ENCODE measurements around the gene MFN2.
"Not testable (repeated sequence)": the region's sequence is repeated elsewhere in the genome, so short reads cannot be mapped to it uniquely, and the experiment has no call there.

The MFN2 gene

GRCh38 chr1:11979851-11980675 is at the start of gene MFN2:
TSS of gene MFN2 (plus strand) at chr1:11980444. CDS start at chr1:11989169, 8,725 bp downstream.
- peak; percentile 91 for DNase-seq (ENCODE audit: low read depth)

DNA sequence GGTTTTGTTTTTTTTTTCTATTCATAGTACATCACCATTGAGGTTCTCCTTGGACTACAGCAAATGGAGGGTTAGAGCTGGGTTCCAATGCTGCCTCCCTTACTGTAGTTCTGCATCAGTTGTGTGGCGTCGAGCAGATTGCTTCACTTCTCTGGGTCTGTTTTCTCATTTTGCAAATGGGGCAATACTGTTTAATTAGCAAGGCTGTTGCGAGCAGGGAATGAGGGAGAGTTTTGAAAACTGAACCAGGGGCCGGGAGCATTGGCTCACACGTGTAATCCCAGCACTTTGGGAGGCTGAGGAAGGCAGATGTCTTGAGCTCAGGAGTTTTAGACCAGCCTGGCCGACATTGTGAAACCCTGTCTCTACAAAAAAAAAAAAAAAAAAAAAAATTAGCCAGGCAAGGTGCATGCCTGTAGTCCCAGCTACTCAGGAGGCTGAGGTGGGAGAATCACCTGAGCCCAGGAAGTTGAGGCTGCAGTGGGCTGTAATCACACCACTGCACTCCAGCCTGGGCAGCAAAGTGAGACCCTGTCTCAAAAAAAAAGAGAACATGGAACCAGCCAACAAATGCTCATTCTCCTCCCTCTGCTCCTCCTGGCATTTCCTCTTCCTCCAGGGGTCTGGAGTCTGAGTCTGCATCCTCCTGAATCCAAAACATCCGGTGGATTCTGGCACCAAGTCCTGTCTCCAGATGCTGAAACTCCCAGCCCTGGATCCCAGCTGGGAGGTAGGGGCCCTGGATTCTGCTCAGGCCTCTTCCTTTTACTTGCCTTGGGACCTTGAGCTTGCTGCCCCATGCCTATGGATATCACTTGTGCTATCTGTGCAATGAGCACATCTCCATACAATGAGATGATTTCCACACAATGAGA is 49.4 kb upstream of the MFN2 start:
- peak; percentile 43 for DNase-seq (ENCODE audit: low read depth)

DNA sequence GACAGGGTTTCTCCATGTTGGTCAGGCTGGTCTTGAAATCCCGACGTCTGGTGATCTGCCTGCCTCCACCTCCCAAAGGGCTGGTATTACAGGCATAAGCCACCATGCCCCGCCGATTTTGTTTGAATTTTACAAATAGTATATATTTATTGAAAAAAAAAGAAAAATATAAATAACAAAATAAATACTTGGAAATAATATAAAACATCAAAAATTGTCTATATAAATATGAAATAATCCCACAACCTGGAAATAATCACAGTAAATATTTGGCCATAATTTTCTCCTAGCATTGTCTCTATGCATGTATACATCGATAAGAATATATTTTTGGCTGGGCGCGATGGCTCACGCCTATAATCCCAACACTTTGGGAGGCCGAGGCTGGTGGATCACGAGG is 48.4 kb upstream of the MFN2 start:
- DNase-seq (ENCODE audit: low read depth), result no peak

DNA sequence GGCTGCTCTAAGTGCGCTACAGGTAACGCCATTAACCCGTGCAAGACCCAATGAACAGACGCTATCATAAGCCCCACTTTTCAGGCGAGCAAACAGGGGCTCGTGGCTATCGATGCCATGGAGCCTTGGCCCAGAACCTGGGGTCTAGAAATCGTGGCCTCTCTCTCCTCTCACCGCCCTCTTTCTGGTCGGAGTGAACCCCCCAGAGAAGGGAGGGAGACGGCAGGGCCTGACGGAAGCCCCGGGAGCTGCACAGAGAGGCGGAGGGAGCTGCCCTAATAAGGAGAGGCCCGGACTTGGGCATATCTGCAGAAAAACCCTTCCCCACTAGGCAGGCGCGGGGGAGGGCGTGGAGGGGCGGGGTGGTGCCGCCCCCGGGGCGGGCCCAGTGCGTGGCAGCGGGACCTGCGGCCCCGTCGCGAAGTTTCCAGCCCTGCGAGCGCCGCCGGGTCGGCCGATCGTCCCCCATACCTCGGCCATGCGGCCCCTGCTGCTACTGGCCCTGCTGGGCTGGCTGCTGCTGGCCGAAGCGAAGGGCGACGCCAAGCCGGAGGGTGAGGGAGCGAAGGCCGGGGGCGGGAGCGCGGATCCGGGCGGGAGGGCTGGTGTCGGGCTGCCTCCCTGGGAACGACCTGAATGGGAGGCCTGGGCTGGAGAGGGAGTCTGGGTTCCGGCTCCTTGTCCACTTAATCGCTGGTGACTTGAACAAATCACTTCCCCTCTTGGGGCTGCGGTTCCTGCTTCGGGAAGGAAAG is 45.8 kb upstream of the MFN2 start, which contains the start of gene PLOD1:
PLOD1 (plus strand) TSS at position 416 of the 755 bp plus-strand sequence; CDS start at position 479, 63 bp downstream.
- DNase-seq (ENCODE audit: low read depth), result peak; percentile 43

DNA sequence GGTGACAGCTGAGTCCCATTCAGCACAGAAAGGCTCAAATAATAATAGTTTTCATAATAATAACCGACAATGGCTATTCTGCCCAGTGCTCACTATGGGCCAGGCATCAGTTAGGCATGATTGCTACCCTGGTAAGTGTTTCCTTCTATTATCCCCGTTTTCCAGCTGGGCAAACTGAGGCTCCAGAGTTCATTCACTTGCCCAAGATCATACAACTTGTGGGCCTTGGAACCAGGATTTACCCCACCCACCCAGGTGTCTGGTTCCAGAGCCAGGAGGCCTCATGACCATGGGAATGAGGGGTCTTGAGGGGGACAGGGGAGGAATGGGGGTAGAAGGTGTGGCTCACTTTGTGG is 45.2 kb upstream of the MFN2 start:
- DNase-seq (ENCODE audit: low read depth), result no peak

DNA sequence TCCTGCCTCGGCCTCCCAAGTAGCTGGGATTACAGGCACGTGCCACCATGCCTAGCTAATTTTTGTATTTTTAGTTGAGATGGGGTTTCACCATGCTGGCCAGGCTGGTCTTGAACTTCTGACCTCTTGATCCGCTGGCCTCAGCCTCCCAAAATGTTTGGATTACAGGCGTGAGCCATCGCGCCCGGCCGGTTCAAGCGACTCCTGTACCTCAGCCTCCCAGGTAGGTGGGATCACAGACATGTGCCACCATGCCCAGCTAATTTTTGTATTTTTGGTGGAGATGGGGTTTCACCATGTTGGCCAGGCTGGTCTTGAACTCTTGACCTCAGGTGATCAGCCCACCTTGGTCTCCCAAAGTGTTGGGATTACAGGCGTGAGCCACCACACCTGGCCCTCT is 44.5 kb upstream of the MFN2 start:
- DNase-seq (ENCODE audit: low read depth), result not testable (repeated sequence)

DNA sequence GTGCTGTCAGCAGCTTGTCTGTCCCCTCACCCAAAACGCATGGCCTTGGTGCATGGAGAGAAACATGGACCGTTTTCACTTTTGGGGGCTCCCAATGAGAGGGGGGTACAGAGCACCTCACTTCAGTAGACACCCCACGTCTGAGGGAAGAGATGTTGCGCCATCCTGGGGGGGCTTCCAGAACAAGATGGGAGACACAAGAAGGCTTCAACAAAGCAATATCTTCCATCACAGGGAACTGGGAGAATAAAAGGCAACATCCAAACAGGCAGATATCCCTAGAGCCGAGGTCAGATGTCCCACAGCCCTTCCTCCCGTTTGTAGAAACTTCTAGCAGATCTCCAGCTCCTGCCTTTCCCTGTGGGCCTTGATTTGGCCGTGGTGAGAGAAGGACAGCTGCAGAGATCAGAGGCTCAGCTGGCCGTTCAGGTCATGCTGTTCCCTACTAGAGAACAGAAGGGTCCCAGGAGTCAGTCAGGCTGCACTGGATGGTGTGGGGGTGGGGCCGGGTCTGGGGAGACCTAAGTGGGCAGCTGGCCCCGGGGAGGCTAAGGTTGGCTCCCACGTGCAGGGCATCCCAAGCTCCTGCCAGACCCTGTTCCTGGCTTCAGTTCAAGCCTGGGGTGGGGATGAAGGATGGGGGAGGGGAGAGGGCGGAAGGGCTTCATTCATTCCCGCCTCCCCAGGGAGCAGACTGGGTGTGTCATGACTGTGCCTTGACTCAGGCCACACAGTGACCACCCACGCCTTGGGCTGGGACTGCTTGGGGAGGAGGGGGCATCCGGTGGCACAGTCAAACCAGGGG is 41.3 kb upstream of the MFN2 start:
- DNase-seq (ENCODE audit: low read depth), result no peak

- DNase-seq (ENCODE audit: low read depth), result not testable (repeated sequence)
These were observed 40.5 kb upstream of the MFN2 start for GRCh38 chr1:11939794-11940193.

DNA sequence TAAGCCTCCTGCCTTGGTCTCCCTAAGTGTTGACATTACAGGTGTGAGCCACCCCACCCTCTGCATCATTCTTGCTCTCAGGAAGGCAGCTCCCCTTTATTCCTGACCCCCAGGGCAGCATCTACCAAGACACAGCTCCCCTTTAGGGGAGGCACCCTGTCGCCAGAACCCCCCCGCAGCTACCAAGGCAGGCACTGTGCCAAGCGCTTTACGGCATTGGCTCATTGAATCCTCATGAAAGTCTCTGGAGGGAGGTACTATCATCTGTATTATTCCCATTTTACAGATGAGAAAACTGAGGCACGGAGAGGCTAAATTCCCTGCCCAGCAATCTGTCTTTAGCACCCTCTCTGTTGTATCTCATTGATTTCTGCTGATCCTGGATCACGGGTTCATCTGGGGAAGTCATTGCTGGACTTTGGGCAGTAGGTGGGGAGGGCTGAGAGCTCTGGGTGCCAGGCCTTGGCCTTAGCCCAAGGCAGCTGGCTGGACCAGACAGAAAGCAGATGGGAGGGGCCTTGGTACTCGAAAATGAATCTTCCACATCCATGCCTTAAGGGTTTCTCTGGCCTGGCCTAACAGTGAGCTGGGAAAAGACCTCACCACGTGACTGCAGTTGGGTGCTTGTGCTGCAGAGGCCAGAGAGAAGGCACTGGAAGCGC is 39.9 kb upstream of the MFN2 start:
- no peak for DNase-seq (ENCODE audit: low read depth)

- no peak for DNase-seq (ENCODE audit: low read depth)
These were observed 38.0 kb upstream of the MFN2 start for GRCh38 chr1:11942280-11942679.

DNA sequence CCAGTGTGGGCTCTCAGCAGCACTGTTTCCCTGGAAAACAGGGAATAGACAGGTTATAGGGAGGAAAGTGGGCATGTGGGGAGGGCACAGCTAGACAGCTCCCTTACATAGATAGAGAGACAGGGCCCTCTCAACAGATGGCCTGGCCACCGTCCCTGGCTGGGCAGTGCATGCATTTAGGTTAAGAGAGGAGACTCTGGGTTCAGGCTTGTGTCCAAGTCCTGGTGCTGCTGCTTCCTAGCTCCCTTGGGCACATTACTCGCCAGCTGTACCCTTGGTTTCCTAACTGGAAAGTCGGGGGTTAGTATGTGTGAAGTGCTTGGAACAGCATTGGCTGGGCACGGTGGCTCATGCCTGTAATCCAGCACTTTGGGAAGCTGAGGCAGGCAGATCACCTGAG is 36.6 kb upstream of the MFN2 start:
- DNase-seq (ENCODE audit: low read depth), result no peak

- DNase-seq (ENCODE audit: low read depth), result no peak
These were observed 35.8 kb upstream of the MFN2 start for GRCh38 chr1:11944358-11944931.

GRCh38 chr1:11946647-11947046 is 33.6 kb upstream of the MFN2 start:
- no peak for DNase-seq (ENCODE audit: low read depth)

- DNase-seq (ENCODE audit: low read depth), result no peak
These were observed 31.3 kb upstream of the MFN2 start for GRCh38 chr1:11948822-11949458.

DNA sequence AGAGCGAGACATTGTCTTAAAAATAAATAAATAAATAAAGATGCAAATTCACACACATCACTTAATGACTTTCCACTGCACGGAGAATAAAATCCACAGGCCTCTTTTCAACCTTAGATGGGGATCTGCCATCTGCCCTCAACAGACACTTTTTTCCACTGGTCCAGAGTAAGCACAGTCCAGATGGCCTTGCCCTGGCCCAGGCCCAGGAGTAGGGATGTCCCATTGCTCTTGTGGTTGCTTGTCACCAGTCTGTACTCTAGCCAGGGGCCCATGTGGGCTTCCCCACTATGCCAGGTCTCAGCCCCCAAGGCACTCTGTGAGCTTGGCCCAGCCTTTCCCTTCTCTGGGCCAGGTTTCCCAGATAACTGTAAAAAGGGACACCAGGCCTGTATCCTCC is 28.3 kb upstream of the MFN2 start:
- no peak for DNase-seq (ENCODE audit: low read depth)

DNA sequence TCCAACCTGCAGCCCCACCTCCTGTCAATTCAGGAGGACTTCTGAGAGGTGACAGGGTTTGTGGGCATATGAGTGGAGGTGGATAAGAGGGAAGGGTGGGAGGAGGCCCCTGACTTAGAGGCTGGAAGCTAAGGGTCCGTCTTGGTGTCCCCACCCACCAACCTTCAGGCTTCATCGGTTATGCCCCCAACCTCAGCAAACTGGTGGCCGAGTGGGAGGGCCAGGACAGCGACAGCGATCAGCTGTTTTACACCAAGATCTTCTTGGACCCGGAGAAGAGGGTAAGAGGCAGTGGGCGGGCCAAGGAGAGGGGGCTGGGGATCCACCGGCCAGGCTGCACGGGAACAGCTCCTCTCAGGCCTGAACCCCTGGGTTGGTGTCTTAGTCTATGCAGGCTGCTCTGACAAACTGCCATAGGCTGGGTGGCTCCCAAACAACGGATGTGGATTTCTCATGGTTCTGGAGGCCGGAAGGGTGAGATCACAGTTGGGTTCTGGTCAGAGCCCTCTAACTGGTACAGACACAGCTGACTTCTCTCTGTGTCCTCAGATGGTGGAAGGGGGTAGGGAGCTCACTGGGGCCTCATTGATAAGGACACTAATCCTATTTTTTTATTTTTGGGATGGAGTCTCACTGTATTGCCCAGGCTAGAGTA is 27.7 kb upstream of the MFN2 start:
- no peak for DNase-seq (ENCODE audit: low read depth)

DNA sequence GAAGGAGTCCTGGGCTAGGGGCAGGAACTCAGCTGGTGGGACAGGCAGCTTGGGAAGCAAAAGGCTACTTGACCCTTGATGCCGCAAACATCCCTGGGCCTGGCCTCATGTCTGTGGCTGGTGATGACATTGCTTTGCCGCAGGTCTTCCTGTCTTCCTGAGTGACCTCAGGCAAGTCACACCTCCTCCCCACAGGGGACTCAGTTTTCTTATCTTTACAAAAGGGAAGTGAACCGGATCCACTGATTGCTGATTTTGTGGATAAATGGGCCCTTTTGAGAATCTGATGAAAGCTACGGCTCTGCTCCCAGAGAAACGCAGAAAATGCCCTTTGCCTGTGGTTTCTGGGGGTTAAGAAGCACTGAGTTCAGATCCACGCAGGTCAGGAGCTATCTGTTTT is 25.0 kb upstream of the MFN2 start:
- no peak for DNase-seq (ENCODE audit: low read depth)

DNA sequence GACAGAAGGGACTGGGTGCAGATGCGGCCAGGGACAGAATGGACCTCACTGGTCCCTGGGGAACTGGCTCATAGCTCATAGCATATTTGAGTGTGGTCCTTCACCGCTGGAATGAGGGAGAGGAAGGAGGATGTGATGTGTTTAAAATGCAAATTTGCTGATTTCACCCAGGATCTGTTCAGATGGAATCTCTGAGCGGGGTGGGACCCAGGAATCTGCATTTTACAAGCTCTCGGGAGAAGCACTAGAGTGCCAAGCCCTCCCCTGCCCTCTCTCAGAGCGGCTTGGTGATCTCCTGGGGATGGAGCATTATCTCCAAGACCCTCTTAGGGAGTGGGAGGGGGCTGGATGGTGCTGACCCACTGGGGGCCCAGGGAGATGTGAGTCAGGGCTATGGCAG is 22.8 kb upstream of the MFN2 start:
- DNase-seq (ENCODE audit: low read depth), result no peak

DNA sequence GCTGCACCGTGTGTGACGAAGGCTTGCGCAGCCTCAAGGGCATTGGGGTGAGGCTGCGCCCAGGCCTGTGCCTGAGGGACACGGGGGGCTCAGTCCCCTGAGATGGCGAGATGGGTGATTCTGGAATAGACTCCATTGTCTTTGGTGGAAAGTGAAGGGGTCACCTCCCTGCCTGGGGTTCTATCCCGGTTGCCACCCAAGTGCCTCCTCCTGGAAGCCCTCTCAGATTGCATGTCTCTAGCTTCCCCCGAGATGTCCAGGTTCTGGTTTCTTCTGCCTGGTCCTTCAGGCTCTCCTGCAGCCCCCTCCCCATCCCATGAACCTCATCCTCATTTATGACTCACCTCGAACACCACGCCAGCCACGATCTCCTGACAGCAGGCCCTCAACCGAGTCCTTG is 22.3 kb upstream of the MFN2 start:
- no peak for DNase-seq (ENCODE audit: low read depth)

DNA sequence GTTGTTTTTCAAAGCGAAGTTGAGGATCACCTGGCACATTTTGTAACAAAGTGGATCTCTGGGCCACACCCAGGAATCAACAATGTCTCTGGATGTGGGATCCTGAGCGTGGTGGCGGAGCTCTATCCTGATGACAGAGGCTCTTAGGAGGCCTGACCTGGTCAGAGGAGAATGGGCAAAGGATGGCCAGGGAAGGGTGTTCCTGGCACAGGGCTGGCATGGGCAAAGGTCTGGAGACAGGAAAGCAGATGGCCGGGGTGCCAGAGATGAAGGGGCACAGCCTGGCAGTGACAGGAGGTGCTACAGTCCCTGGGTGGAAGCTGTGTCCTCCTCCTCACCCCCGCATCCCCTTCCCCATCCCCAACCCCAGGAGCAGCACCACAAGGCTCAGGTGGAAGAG is 20.0 kb upstream of the MFN2 start:
- no peak for DNase-seq (ENCODE audit: low read depth)
